ENCODE measurements around the gene ALOXE3.

GRCh38 chr17:8069587-8069860 lies 48.8 kb downstream of the ALOXE3 start:
- TF ChIP-seq CTCF (IDR thresholded peaks at IDR 0.05), result no peak
- no peak for TF ChIP-seq POLR2AphosphoS5 (IDR thresholded peaks at IDR 0.05)

Data from stomach (tissue), 4 donors.